Neuronal stem cell (in vitro differentiated cells): Measurements from ENCODE around the gene SLC25A43.

ENCODE experiments used
- DNase-seq: peaks from one replicate; pipeline ENCODE4 v3.0.0-alpha.2; 2013; ENCODE audit warnings: low spot score
- H2AFZ ChIP-seq: one replicate; pipeline ENCODE4 v1.6.1; 2013; ENCODE audit warnings: mild to moderate bottlenecking, low read length, inconsistent platforms
- H2AK5ac ChIP-seq: 2 replicates; pipeline ENCODE4 v1.6.1; 2013; ENCODE audit warnings: low read depth, mild to moderate bottlenecking, inconsistent platforms, low read length, moderate library complexity, mixed read lengths
- H2BK120ac ChIP-seq: 2 replicates; pipeline ENCODE4 v1.6.1; 2013; ENCODE audit warnings: low read depth, mild to moderate bottlenecking, inconsistent platforms, low read length, moderate library complexity, mixed read lengths
- H2BK12ac ChIP-seq: one replicate; pipeline ENCODE4 v1.6.1; 2013; ENCODE audit warnings: low read length, inconsistent platforms
- H2BK15ac ChIP-seq: 2 replicates; pipeline ENCODE4 v1.6.1; 2013; ENCODE audit warnings: mild to moderate bottlenecking, low read length, inconsistent platforms, mixed read lengths
- H2BK5ac ChIP-seq: one replicate; pipeline ENCODE4 v1.6.1; 2013; ENCODE audit warnings: inconsistent platforms, mild to moderate bottlenecking, low read length, moderate library complexity
- H3K14ac ChIP-seq: one replicate; pipeline ENCODE4 v1.6.1; 2013; ENCODE audit warnings: low read length, inconsistent platforms
- H3K18ac ChIP-seq: 2 replicates; pipeline ENCODE4 v1.6.1; 2013; ENCODE audit warnings: low read length, inconsistent platforms
- H3K23ac ChIP-seq: 2 replicates; pipeline ENCODE4 v1.6.1; 2013; ENCODE audit warnings: low read depth, mild to moderate bottlenecking, mixed read lengths, low read length, inconsistent platforms; ENCODE audit not compliant: poor library complexity
- H3K27ac ChIP-seq: replicated peaks from 3 replicates; pipeline ENCODE4 v1.5.1; 2013; ENCODE audit warnings: low read length, inconsistent platforms
- H3K27me3 ChIP-seq, 3 experiments: 2 replicates each; pipeline ENCODE4 v1.6.1; 2013; ENCODE audit warnings: low read length in 3 of 3, mild to moderate bottlenecking in 2 of 3, inconsistent platforms in 1 of 3, low read depth in 1 of 3, mixed read lengths in 1 of 3, moderate library complexity in 1 of 3; ENCODE audit not compliant: control insufficient read depth in 3 of 3, insufficient read depth in 3 of 3
- H3K36me3 ChIP-seq, 2 donors: replicated peaks in 1 of 2; 2 replicates each; pipeline ENCODE4 v1.6.1; 2013; ENCODE audit warnings: low read length in 2 of 2; ENCODE audit not compliant: control insufficient read depth in 2 of 2, insufficient read depth in 2 of 2
- H3K4ac ChIP-seq: 2 replicates; pipeline ENCODE4 v1.6.1; 2013; ENCODE audit warnings: inconsistent platforms, mild to moderate bottlenecking, low read length, moderate library complexity
- H3K4me1 ChIP-seq, 2 donors: 1 replicate in 1 of 2; 2 replicates in 1 of 2; pipeline ENCODE4 v1.6.1; 2013; ENCODE audit warnings: low read length in 2 of 2, low read depth in 1 of 2; ENCODE audit not compliant: control insufficient read depth in 2 of 2, insufficient read depth in 1 of 2
- H3K4me2 ChIP-seq: one replicate; pipeline ENCODE4 v1.6.1; 2013; ENCODE audit warnings: mild to moderate bottlenecking, low read length, inconsistent platforms; ENCODE audit not compliant: insufficient read depth, poor library complexity, severe bottlenecking
- H3K4me3 ChIP-seq, 2 donors: 2 replicates each; pipeline ENCODE4 v1.5.1; 2013; ENCODE audit warnings: low read length in 2 of 2, mild to moderate bottlenecking in 2 of 2, inconsistent platforms in 1 of 2, moderate library complexity in 1 of 2
- H3K79me1 ChIP-seq: one replicate; pipeline ENCODE4 v1.6.1; 2013; ENCODE audit warnings: low read depth, mild to moderate bottlenecking, inconsistent platforms, low read length, moderate library complexity
- H3K9ac ChIP-seq: one replicate; pipeline ENCODE4 v1.6.1; 2013; ENCODE audit warnings: mild to moderate bottlenecking, low read depth, low read length, inconsistent platforms; ENCODE audit not compliant: poor library complexity
- H3K9me3 ChIP-seq, 2 donors: replicated peaks in 1 of 2; 2 replicates each; pipeline versions ENCODE3 to v1.6.1; 2013; ENCODE audit warnings: low read length in 2 of 2, mild to moderate bottlenecking in 2 of 2, inconsistent platforms in 1 of 2, low read depth in 1 of 2, mixed read lengths in 1 of 2, moderate library complexity in 1 of 2; ENCODE audit not compliant: control insufficient read depth in 2 of 2, insufficient read depth in 1 of 2
- H4K8ac ChIP-seq: one replicate; pipeline ENCODE4 v1.6.1; 2013; ENCODE audit warnings: low read depth, mild to moderate bottlenecking, inconsistent platforms, low read length, moderate library complexity
- H4K91ac ChIP-seq: one replicate; pipeline ENCODE4 v1.6.1; 2013; ENCODE audit warnings: low read length, low read depth, mild to moderate bottlenecking, inconsistent platforms; ENCODE audit not compliant: poor library complexity
- WGBS, 2 donors: extraction: QIAGEN DNeasy Blood & Tissue Kit; methylation state at CpG; one replicate each; pipeline ENCODE4 v1.1.7; 2013; ENCODE audit warnings: missing lambda C conversion rate in 2 of 2, mixed read lengths in 1 of 2; ENCODE audit not compliant: insufficient read length in 2 of 2, insufficient replicate concordance in 1 of 2; ENCODE audit errors: extremely low coverage in 2 of 2; 5-methylcytosine and 5-hydroxymethylcytosine counted together

The SLC25A43 gene

GRCh38 chrX:119410854-119411253 is 11.7 kb downstream of the SLC25A43 start:
- Histone ChIP-seq H3K4me1 (no peaks in the 10 kb centered on the region), H3K23ac (no peak overlapping the region), H3K9ac (no peak overlapping the region), H2BK12ac (no peak overlapping the region), H2BK5ac (no peak overlapping the region), H3K4me3 (no peak overlapping the region), H3K79me1 (no peaks in the 10 kb centered on the region), H2BK15ac (no peak overlapping the region), H3K18ac (no peak overlapping the region), H4K8ac (no peak overlapping the region), H3K36me3 (no peaks in the 10 kb centered on the region), H2AFZ (no peak overlapping the region), H3K9me3 (no peaks in the 10 kb centered on the region), H4K91ac (no peak overlapping the region), H3K27ac (no peak overlapping the region), H3K4ac (no peak overlapping the region), H3K27me3 (no peaks in the 10 kb centered on the region), H2AK5ac (no peak overlapping the region), H3K14ac (no peak overlapping the region), H2BK120ac (no peak overlapping the region), H3K4me2 (no peak overlapping the region)
- WGBS, 2 donors, result no CpG with 5 or more reads among the region's 3 CpGs
- DNase-seq, result no peak

- Histone ChIP-seq H2BK5ac (no peak overlapping the region), H3K79me1 (no peaks in the 10 kb centered on the region), H3K23ac (no peak overlapping the region), H3K4me3 (no peak overlapping the region), H3K14ac (no peak overlapping the region), H4K8ac (no peak overlapping the region), H2AFZ (no peak overlapping the region), H2BK120ac (no peak overlapping the region), H4K91ac (no peak overlapping the region), H3K36me3 (no peaks in the 10 kb centered on the region), H3K4ac (no peak overlapping the region), H2BK12ac (no peak overlapping the region), H3K18ac (no peak overlapping the region), H3K4me2 (no peak overlapping the region), H2AK5ac (no peak overlapping the region), H2BK15ac (no peak overlapping the region), H3K9ac (no peak overlapping the region), H3K4me1 (no peaks in the 10 kb centered on the region), H3K27ac (no peak overlapping the region), H3K9me3 (no peaks in the 10 kb centered on the region), H3K27me3 (no peaks in the 10 kb centered on the region)
- WGBS, 2 donors, result no CpG with 5 or more reads among the region's 7 CpGs
- no peak for DNase-seq
These were observed 12.8 kb downstream of the SLC25A43 start for GRCh38 chrX:119411959-119412358.

- no CpG with 5 or more reads among the region's 4 CpGs for WGBS, 2 donors
- Histone ChIP-seq H3K4me3 (no peak overlapping the region), H3K27me3 (no peaks in the 10 kb centered on the region), H3K9me3 (no peaks in the 10 kb centered on the region), H3K4me2 (no peak overlapping the region), H3K23ac (no peak overlapping the region), H2BK120ac (no peak overlapping the region), H2BK15ac (no peak overlapping the region), H3K9ac (no peak overlapping the region), H2BK12ac (no peak overlapping the region), H3K27ac (no peak overlapping the region), H3K79me1 (no peaks in the 10 kb centered on the region), H2AK5ac (no peak overlapping the region), H3K4ac (no peak overlapping the region), H4K91ac (no peak overlapping the region), H2BK5ac (no peak overlapping the region), H3K36me3 (no peaks in the 10 kb centered on the region), H2AFZ (no peak overlapping the region), H4K8ac (no peak overlapping the region), H3K18ac (no peak overlapping the region), H3K4me1 (no peaks in the 10 kb centered on the region), H3K14ac (no peak overlapping the region)
- DNase-seq, result no peak
These were observed 18.2 kb downstream of the SLC25A43 start for GRCh38 chrX:119417376-119417775.

GRCh38 chrX:119417842-119418241 is 18.7 kb downstream of the SLC25A43 start:
- no CpG with 5 or more reads among the region's 1 CpG for WGBS, 2 donors
- Histone ChIP-seq H3K9ac (no peak overlapping the region), H3K4me3 (no peak overlapping the region), H3K4ac (no peak overlapping the region), H3K27me3 (no peaks in the 10 kb centered on the region), H2AK5ac (no peak overlapping the region), H2BK120ac (no peak overlapping the region), H3K79me1 (no peaks in the 10 kb centered on the region), H3K36me3 (no peaks in the 10 kb centered on the region), H3K4me1 (no peaks in the 10 kb centered on the region), H2BK15ac (no peak overlapping the region), H2BK5ac (no peak overlapping the region), H4K8ac (no peak overlapping the region), H3K27ac (no peak overlapping the region), H3K18ac (no peak overlapping the region), H3K23ac (no peak overlapping the region), H3K14ac (no peak overlapping the region), H3K9me3 (no peaks in the 10 kb centered on the region), H2AFZ (no peak overlapping the region), H4K91ac (no peak overlapping the region), H2BK12ac (no peak overlapping the region), H3K4me2 (no peak overlapping the region)
- DNase-seq, result peak; percentile 5
